ENCODE results near the gene SPTBN5.

DNA sequence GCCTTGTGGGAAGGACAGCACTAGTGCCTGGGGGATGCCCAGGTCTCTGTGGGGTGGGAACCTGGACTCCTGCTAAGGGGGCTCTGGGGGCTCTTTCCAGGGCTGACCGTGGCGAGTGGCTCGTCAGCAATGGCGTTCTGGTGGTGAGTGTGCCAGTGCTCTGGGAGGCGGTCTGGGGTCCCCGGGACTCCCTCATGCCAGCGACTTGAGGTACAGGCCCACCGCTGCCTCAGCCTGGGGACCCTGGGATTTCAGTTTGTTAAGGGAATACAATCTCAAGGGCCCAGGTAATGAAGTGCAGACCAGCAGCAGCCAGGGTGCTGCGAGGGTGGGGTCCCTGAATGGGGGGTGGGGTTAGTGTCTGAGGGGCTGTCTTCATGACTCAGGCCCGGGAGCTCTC is 52.7 kb downstream of the SPTBN5 start:
- no peak for TF ChIP-seq EZH2phosphoT487 (IDR thresholded peaks at IDR 0.05; ENCODE audit: borderline replicate concordance, low read length)
- no peak for TF ChIP-seq CTCF (IDR thresholded peaks at IDR 0.05; ENCODE audit: low read depth, low read length, poor library complexity, severe bottlenecking)

Measured in DOHH2 (cell line).